Cardiac fibroblast (primary cell): Measurements from ENCODE around the gene XRN2.
A peak's percentile ranks its signal among the peaks of the same experiment; 100 is the strongest.

ENCODE experiments used
- DNase-seq, 2 donors: peaks; one replicate each; pipeline versions ENCODE4 v3.0.0 to v3.0.0-alpha.2; 2010; ENCODE audit warnings: low read depth in 2 of 2
- H3K4me3 ChIP-seq, 2 donors: replicated peaks in 1 of 2; 1 replicate in 1 of 2; 2 replicates in 1 of 2; pipeline ENCODE4 v1.5.1; 2011; ENCODE audit warnings: low read depth in 2 of 2, low read length in 2 of 2, mild to moderate bottlenecking in 2 of 2, moderate library complexity in 1 of 2
- TF ChIP-seq, protein P1 (sequence below): IDR thresholded peaks from one replicate; pipeline ENCODE4 v1.5.1; 2011; ENCODE audit warnings: low read depth, mild to moderate bottlenecking, low read length, inconsistent platforms

XRN2 gene

DNA sequence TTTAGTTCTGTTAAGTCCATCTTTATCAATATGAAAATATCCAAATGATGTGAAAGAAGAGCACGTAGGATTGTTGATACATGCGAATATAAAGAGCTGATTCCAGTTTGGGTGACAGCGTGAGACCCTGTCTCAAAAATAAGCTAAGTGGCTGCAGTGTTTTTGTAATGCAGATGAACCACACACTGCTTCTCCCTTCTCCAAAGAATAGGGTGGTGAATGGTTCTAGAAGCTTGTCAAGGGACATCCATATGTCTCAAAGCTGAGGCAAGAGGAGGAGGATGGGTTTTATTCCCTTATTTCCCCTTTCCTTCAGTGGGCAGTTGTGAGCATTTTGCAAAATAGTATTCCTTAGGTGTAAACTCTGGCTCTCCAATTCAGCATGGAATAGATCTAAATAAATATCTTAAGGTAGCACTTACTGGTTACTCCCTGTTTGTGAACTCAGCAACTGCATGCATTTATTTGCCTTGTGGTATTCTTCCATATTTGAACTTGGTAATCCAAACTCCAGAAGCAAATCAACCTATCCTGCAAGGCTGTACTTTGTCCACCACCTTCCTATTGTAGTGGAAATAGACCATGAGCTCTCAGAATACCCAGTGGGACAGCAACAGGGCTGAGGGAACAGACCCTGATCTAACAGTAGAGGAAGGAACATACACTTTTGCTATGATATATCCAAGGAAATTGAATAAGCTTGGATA is 38.0 kb downstream of the XRN2 start:
- TF ChIP-seq, protein P1, sequence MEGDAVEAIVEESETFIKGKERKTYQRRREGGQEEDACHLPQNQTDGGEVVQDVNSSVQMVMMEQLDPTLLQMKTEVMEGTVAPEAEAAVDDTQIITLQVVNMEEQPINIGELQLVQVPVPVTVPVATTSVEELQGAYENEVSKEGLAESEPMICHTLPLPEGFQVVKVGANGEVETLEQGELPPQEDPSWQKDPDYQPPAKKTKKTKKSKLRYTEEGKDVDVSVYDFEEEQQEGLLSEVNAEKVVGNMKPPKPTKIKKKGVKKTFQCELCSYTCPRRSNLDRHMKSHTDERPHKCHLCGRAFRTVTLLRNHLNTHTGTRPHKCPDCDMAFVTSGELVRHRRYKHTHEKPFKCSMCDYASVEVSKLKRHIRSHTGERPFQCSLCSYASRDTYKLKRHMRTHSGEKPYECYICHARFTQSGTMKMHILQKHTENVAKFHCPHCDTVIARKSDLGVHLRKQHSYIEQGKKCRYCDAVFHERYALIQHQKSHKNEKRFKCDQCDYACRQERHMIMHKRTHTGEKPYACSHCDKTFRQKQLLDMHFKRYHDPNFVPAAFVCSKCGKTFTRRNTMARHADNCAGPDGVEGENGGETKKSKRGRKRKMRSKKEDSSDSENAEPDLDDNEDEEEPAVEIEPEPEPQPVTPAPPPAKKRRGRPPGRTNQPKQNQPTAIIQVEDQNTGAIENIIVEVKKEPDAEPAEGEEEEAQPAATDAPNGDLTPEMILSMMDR: no peak
- no peak for DNase-seq
- H3K4me3 ChIP-seq: no peak overlapping the region

DNA sequence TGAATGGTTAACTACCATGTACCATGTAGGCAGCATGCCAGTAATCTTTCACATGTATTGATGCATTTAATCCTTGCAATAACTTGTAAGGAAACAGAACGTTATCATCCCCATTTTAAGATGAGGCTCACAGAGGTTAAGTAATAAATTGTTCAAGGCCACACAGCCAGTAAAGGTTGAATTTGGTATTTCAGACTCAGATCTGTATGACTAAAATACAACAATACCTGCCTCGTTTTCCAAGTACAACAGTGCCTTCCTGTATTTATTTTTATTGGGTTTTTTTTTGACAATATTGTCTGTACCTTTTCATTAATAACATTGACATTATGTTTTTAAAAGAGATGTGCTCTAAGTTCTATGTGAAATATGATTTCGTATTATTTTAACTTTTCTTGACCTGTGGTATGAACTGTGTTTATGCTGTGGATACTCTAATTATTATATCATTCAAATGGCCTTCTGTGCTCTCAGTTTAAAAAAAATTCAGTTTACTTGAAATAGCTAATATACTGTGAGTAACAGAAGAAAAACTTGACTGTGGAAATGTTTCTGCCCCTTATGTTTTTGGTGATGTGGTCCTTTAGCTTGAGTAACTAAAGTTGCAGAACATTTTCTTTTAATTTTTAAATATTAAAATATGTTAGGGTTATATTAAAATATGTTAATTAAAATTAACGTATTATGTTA is 39.7 kb downstream of the XRN2 start:
- TF ChIP-seq, protein P1: no peak
- peak in 1 of 2 donors; percentile 53 for DNase-seq
- no peak overlapping the region for H3K4me3 ChIP-seq

DNA sequence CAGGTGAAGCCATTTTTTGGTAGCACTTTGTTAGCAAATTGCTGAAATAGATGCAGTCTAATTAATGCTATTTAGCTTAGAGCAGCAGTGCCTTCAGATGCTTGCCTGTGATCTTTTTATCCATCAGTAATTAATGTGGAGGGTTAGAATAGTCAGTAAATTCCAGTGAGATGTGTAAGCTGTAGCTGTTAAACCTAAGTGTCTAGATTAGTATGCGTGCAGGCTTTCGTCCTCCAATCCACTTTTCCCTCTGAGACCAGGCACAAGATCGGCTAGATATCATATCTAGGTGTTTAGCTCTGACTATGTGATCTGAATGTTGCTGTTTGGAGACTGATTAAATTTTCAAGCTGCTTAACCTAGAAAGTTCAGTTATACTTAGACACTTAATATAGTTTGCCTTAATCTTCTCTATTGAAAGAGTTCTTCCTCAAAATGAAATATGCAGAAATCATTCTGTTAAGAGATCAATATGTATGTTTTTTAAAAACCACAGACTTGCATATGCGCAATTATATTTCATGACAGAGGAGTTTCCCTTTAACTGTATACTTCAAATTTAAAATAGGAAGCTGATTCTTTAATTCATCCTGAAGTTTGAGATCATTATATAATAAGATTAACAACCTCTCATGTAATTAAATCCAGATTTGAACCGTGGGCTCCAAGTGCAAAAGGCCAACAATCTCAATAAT is 41.2 kb downstream of the XRN2 start:
- no peak for DNase-seq
- TF ChIP-seq, protein P1: no peak
- no peak overlapping the region for H3K4me3 ChIP-seq

DNA sequence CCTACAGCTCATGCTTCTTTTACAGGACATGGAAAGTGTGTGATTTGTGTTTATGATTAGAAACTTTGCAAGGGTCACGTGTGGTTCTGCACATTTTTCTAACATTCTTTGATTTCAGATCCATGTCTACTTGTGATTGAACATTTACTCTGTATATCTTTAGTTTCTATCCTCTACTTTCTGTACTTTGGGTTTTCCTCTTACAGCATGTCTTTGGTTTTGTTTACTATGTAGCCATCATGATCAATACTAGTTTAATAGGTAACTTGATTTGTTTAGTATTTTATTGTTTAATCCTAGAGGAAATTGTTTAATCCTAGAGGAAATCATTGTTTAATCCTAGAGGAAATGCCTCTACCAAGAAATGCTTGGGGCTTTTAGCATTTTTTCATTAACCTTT is 41.8 kb downstream of the XRN2 start:
- no peak for DNase-seq
- TF ChIP-seq, protein P1: no peak
- H3K4me3 ChIP-seq: no peak overlapping the region

DNA sequence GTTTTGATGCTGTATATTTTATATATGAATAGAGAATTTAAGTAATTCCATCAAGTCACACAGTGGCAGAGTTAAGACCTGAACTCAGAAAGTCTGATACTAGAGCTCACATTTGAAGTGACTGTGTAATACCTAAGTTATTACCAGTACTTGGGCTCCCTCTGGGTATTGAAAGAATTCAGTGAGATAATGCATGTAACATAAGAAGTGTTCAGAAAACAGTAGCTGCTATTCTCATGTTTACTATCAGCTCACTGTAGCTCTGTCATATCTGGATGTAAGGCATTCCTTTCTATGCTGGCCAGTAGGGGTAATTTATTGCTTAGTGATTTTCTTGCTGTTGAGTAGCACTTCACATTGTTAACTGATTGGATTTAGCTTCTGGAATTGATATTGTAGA is 49.6 kb downstream of the XRN2 start:
- DNase-seq: peak; percentile 73 to 81
- H3K4me3 ChIP-seq: no peak overlapping the region
- TF ChIP-seq, protein P1: no peak

DNA sequence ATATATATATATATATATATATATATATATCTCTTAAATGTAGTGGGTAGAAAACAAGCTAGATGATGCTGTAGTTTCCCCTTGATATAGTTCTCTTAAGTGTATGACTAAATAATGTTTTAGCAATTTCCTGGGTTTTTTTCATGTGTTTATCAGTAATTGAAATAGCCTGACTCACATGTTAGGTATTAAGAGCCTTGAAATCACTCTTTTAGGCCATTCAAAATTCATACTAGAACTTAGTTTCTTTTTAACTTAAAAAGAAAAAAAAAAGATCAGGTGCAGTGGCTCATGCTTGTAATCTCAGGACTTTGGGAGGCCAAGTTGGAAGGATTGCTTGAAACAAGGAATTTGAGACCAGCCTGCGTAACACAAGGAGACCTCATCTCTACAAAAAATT is 50.1 kb downstream of the XRN2 start:
- DNase-seq: peak; percentile 75 to 80
- TF ChIP-seq, protein P1: no peak

More for the DNA sequence above, 50.1 kb downstream of the XRN2 start:
- H3K4me3 ChIP-seq: no peak overlapping the region
